Measurements from ENCODE around the gene EFCAB11.

EFCAB11 gene

GRCh38 chr14:89793367-89793716 lies 161.2 kb downstream of the EFCAB11 start:
- DNase-seq (ENCODE audit: low read depth in 1 of 2, low spot score in 1 of 2): no peak
- no peak for TF ChIP-seq POLR2AphosphoS5 (IDR thresholded peaks at IDR 0.05; ENCODE audit: low read depth)
- no peak for TF ChIP-seq CTCF (IDR thresholded peaks at IDR 0.05; ENCODE audit: insufficient read depth, low read length)
- TF ChIP-seq REST (IDR thresholded peaks at IDR 0.05; ENCODE audit: insufficient replicate concordance, low read depth): no peak
- TF ChIP-seq SPI1 (IDR thresholded peaks at IDR 0.05; ENCODE audit: borderline replicate concordance, low read depth): no peak
- no peak for TF ChIP-seq GABPA (IDR thresholded peaks at IDR 0.05; ENCODE audit: low read depth)
- no peak overlapping the region for H3K27ac ChIP-seq (replicated peaks)

GRCh38 chr14:89792489-89793366 lies 161.8 kb downstream of the EFCAB11 start:
- DNase-seq (ENCODE audit: low read depth in 1 of 2, low spot score in 1 of 2): no peak
- H3K27ac ChIP-seq (replicated peaks): no peak overlapping the region
- TF ChIP-seq CTCF (IDR thresholded peaks at IDR 0.05; ENCODE audit: insufficient read depth, low read length) (no peak), POLR2AphosphoS5 (IDR thresholded peaks at IDR 0.05; ENCODE audit: low read depth) (no peak), GABPA (IDR thresholded peaks at IDR 0.05; ENCODE audit: low read depth) (no peak), REST (IDR thresholded peaks at IDR 0.05; ENCODE audit: insufficient replicate concordance, low read depth) (no peak), SPI1 (IDR thresholded peaks at IDR 0.05; ENCODE audit: borderline replicate concordance, low read depth) (no peak)
- no peak overlapping the region for H3K4me3 ChIP-seq (replicated peaks; ENCODE audit: insufficient read depth, low read length)
- H3K27me3 ChIP-seq (ENCODE audit: insufficient read depth, poor library complexity, severe bottlenecking): no peaks in the 10 kb centered on the region

More at GRCh38 chr14:89793367-89793716, 161.2 kb downstream of the EFCAB11 start:
- Histone ChIP-seq H3K4me3 (replicated peaks; ENCODE audit: insufficient read depth, low read length) (no peak overlapping the region), H3K27me3 (ENCODE audit: insufficient read depth, poor library complexity, severe bottlenecking) (no peaks in the 10 kb centered on the region)

GRCh38 chr14:89787525-89787924 lies 167.0 kb downstream of the EFCAB11 start:
- H3K27me3 ChIP-seq (ENCODE audit: insufficient read depth, poor library complexity, severe bottlenecking): no peaks in the 10 kb centered on the region
- H3K27ac ChIP-seq (replicated peaks): no peak overlapping the region
- TF ChIP-seq GABPA (IDR thresholded peaks at IDR 0.05; ENCODE audit: low read depth): no peak
- TF ChIP-seq SPI1 (IDR thresholded peaks at IDR 0.05; ENCODE audit: borderline replicate concordance, low read depth): no peak
- no peak for TF ChIP-seq POLR2AphosphoS5 (IDR thresholded peaks at IDR 0.05; ENCODE audit: low read depth)
- TF ChIP-seq CTCF (IDR thresholded peaks at IDR 0.05; ENCODE audit: insufficient read depth, low read length): no peak
- no peak for TF ChIP-seq REST (IDR thresholded peaks at IDR 0.05; ENCODE audit: insufficient replicate concordance, low read depth)
- DNase-seq (ENCODE audit: low read depth in 1 of 2, low spot score in 1 of 2): no peak
- H3K4me3 ChIP-seq (replicated peaks; ENCODE audit: insufficient read depth, low read length): no peak overlapping the region
